Caco-2 (cell line): ENCODE measurements around the gene SCN3B. TPM values are rescaled to one million over a fixed set of nuclear protein-coding genes. Genes with fewer than 3 reads are reported as not detected.

ENCODE experiments used
- BruUV-seq: library from RNA; stranded (reverse); fragments of 400-500 nt; replicated peaks from 2 replicates; lab custom pipeline; 2021; lab: Mats Ljungman, UMichigan
- CTCF ChIA-PET: fragments of 300-600 bp; sonication (Branson Sonifier 250); formaldehyde crosslinking; loops from one replicate; lab custom pipeline; 2022; ENCODE audit warnings: antibody characterized with exemption; lab: Charles Lee
- POLR2A ChIA-PET: fragments of 300-600 bp; sonication (Branson Sonifier 250); formaldehyde crosslinking; loops from one replicate; lab custom pipeline; 2022; ENCODE audit warnings: antibody characterized with exemption; lab: Charles Lee
- DNase-seq, 2 experiments: peaks; one replicate each; pipeline versions ENCODE4 v3.0.0 to v3.0.0-alpha.2; 2020 to 2022
- H3K27me3 ChIP-seq: replicated peaks from 2 replicates; pipeline ENCODE4 v1.6.0; 2011; ENCODE audit warnings: low read length; ENCODE audit not compliant: control insufficient read depth, insufficient read depth
- H3K36me3 ChIP-seq: 2 replicates; pipeline ENCODE4 v1.5.1; 2011; ENCODE audit warnings: low read length; ENCODE audit not compliant: control insufficient read depth, insufficient read depth
- H3K4me1 ChIP-seq: fragments of 250-450 bp; sonication (Bioruptor Pico); 2 replicates; pipeline ENCODE4 v1.5.1; 2020; ENCODE audit warnings: mild to moderate bottlenecking
- H3K4me3 ChIP-seq: 2 replicates; pipeline ENCODE4 v1.5.1; 2011; ENCODE audit warnings: low read depth, mild to moderate bottlenecking, control low read depth, low read length
- H3K9me3 ChIP-seq: fragments of 250-450 bp; sonication (Bioruptor Pico); 2 replicates; pipeline ENCODE4 v1.5.1; 2020; ENCODE audit warnings: mild to moderate bottlenecking, moderate library complexity
- H3K27ac Mint-ChIP-seq: one replicate; pipeline ENCODE4 v1.8.0; 2022; ENCODE audit warnings: mixed read lengths; ENCODE audit not compliant: unreplicated experiment
- H3K27me3 Mint-ChIP-seq: one replicate; pipeline ENCODE4 v1.8.0; 2022; ENCODE audit warnings: mixed read lengths; ENCODE audit not compliant: insufficient read depth, unreplicated experiment
- H3K36me3 Mint-ChIP-seq: one replicate; pipeline ENCODE4 v1.8.0; 2022; ENCODE audit warnings: mild to moderate bottlenecking, mixed read lengths; ENCODE audit not compliant: insufficient read depth, unreplicated experiment
- H3K4me1 Mint-ChIP-seq: one replicate; pipeline ENCODE4 v1.8.0; 2022; ENCODE audit warnings: low read depth, mixed read lengths; ENCODE audit not compliant: unreplicated experiment
- H3K4me3 Mint-ChIP-seq: one replicate; pipeline ENCODE4 v1.8.0; 2022; ENCODE audit warnings: mild to moderate bottlenecking, moderate library complexity, mixed read lengths; ENCODE audit not compliant: unreplicated experiment
- H3K9me3 Mint-ChIP-seq: one replicate; pipeline ENCODE4 v1.8.0; 2022; ENCODE audit warnings: mixed read lengths; ENCODE audit not compliant: unreplicated experiment
- CTCF ChIP-seq, 2 experiments: fragments of 200-600 bp in 1 of 2; IDR thresholded peaks; 1 replicate in 1 of 2; 2 replicates in 1 of 2; pipeline versions ENCODE4 v1.5.1 to v1.8.0; 2011 to 2022; ENCODE audit warnings: antibody characterized with exemption in 1 of 2, control low read depth in 1 of 2, inconsistent platforms in 1 of 2, low read depth in 1 of 2, low read length in 1 of 2, mild to moderate bottlenecking in 1 of 2, moderate library complexity in 1 of 2; ENCODE audit not compliant: insufficient read depth in 1 of 2, severe bottlenecking in 1 of 2, unreplicated experiment in 1 of 2
- intact Hi-C: fragments of 100-400 bp; cut with micrococcal nuclease; formaldehyde crosslinking; loops from one replicate; pipeline ENCODE4 v1.10.0; 2022; ENCODE audit not compliant: unreplicated experiment
- total RNA-seq: library from RNA; stranded (reverse); gene quantifications from 2 replicates; pipeline ENCODE4 v1.2.3, GENCODE V29; 2022

SCN3B gene
- total RNA-seq, 1 experiment from 2014 or later = 0.82 TPM

- no peaks in the 10 kb centered on the region for H3K27me3 ChIP-seq
- no peak overlapping the region for H3K27ac Mint-ChIP-seq
- no peaks in the 10 kb centered on the region for H3K9me3 ChIP-seq
- no peak overlapping the region for H3K4me3 Mint-ChIP-seq
- no peaks in the 10 kb centered on the region for H3K4me1 Mint-ChIP-seq
- intact Hi-C loops = no loop called here
- BruUV-seq = no TSS peak
- no peaks in the 10 kb centered on the region for H3K36me3 Mint-ChIP-seq
- CTCF ChIA-PET = no interaction called here
- H3K4me3 ChIP-seq = no peak overlapping the region
- no peaks in the 10 kb centered on the region for H3K4me1 ChIP-seq
- TF ChIP-seq CTCF (IDR thresholded peaks at IDR 0.05; ENCODE audit: insufficient read depth in 1 of 2, low read depth in 1 of 2, low read length in 1 of 2, severe bottlenecking in 1 of 2, unreplicated experiment in 1 of 2) = no peak
- no peak for DNase-seq
- peaks cover 10% of the 10 kb centered on the region for H3K9me3 Mint-ChIP-seq
- POLR2A ChIA-PET = no interaction called here
- no peaks in the 10 kb centered on the region for H3K36me3 ChIP-seq
- H3K27me3 Mint-ChIP-seq = peaks cover 14% of the 10 kb centered on the region
These were observed 53.3 kb downstream of the SCN3B start for GRCh38 chr11:123601136-123601535.

- intact Hi-C loops = no loop called here
- Histone ChIP-seq H3K36me3 (no peaks in the 10 kb centered on the region), H3K4me1 (no peaks in the 10 kb centered on the region), H3K27me3 (no peaks in the 10 kb centered on the region), H3K9me3 (no peaks in the 10 kb centered on the region), H3K4me3 (no peak overlapping the region)
- ChIA-PET CTCF (interaction anchor here (1.1 kb wide), 2 partner anchors 13 to 17 kb away, joined by 3 to 6 read pairs; no protein-coding TSS in a partner anchor), POLR2A (no interaction called here)
- H3K4me1 Mint-ChIP-seq = no peaks in the 10 kb centered on the region
- H3K4me3 Mint-ChIP-seq = no peak overlapping the region
- no peak for TF ChIP-seq CTCF (IDR thresholded peaks at IDR 0.05; ENCODE audit: insufficient read depth in 1 of 2, low read depth in 1 of 2, low read length in 1 of 2, severe bottlenecking in 1 of 2, unreplicated experiment in 1 of 2)
- peaks cover 3% of the 10 kb centered on the region for H3K27me3 Mint-ChIP-seq
- no peaks in the 10 kb centered on the region for H3K36me3 Mint-ChIP-seq
- H3K9me3 Mint-ChIP-seq = peaks cover 10% of the 10 kb centered on the region
- BruUV-seq = no TSS peak
- DNase-seq = no peak
- H3K27ac Mint-ChIP-seq = no peak overlapping the region
These were observed 56.6 kb downstream of the SCN3B start for GRCh38 chr11:123597859-123598258.

GRCh38 chr11:123594921-123595320 is 59.5 kb downstream of the SCN3B start:
- intact Hi-C loops = no loop called here
- H3K4me3 ChIP-seq = no peak overlapping the region
- H3K4me1 ChIP-seq = no peaks in the 10 kb centered on the region
- no peaks in the 10 kb centered on the region for H3K27me3 ChIP-seq
- Mint-ChIP-seq H3K27ac (no peak overlapping the region), H3K27me3 (peaks cover 5% of the 10 kb centered on the region), H3K36me3 (no peaks in the 10 kb centered on the region), H3K4me3 (no peak overlapping the region), H3K9me3 (peaks cover 10% of the 10 kb centered on the region), H3K4me1 (no peaks in the 10 kb centered on the region)
- ChIA-PET CTCF (no interaction called here), POLR2A (no interaction called here)
- TF ChIP-seq CTCF (IDR thresholded peaks at IDR 0.05; ENCODE audit: insufficient read depth in 1 of 2, low read depth in 1 of 2, low read length in 1 of 2, severe bottlenecking in 1 of 2, unreplicated experiment in 1 of 2) = no peak
- BruUV-seq = no TSS peak
- DNase-seq = no peak
- no peaks in the 10 kb centered on the region for H3K36me3 ChIP-seq
- H3K9me3 ChIP-seq = no peaks in the 10 kb centered on the region
